ENCODE data around the gene PSMD9.

- TF ChIP-seq CTCF (IDR thresholded peaks at IDR 0.05) (no peak), POLR2A (IDR thresholded peaks at IDR 0.05) (no peak)
Measured at GRCh38 chr12:121858662-121859572, 29.7 kb upstream of the PSMD9 start, which contains the start of gene HPD.

Measured in vagina (tissue), 2 donors.